ENCODE results near the gene CNDP2.

DNA sequence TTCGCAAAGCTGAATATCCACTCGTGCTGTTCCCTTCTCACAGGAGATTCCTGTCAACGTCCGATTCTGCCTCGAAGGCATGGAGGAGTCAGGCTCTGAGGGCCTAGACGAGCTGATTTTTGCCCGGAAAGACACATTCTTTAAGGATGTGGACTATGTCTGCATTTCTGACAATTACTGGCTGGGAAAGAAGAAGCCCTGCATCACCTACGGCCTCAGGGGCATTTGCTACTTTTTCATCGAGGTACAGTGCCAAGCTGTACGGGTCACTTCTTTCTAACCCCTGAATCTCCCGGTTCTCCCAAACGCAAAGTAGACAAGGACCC is 14.6 kb downstream of the CNDP2 start:
- TF ChIP-seq POLR2AphosphoS5 (IDR thresholded peaks at IDR 0.05; ENCODE audit: borderline replicate concordance, low read depth, low read length) (no peak), EZH2 (IDR thresholded peaks at IDR 0.05) (no peak)

All from SK-N-MC (cell line).